HG03565 (cell line): ENCODE measurements around the gene HAGHL.
"Not testable (repeated sequence)": the region's sequence is repeated elsewhere in the genome, so short reads cannot be mapped to it uniquely, and the experiment has no call there.

Experiments used
- ATAC-seq: cut with Tn5 transposase; IDR thresholded peaks from one replicate; pipeline ENCODE4 v1.9.1; 2021; ENCODE audit warnings: mild to moderate bottlenecking, moderate library complexity; ENCODE audit not compliant: unreplicated experiment

Gene HAGHL

GRCh38 chr16:766820-767640 lies 40.1 kb downstream of the HAGHL start:
- ATAC-seq = no peak

GRCh38 chr16:767743-768235 lies 40.9 kb downstream of the HAGHL start:
- ATAC-seq = no peak

GRCh38 chr16:768428-768827 lies 41.5 kb downstream of the HAGHL start:
- no peak for ATAC-seq

GRCh38 chr16:769184-769784 lies 42.4 kb downstream of the HAGHL start:
- no peak for ATAC-seq

- no peak for ATAC-seq
Measured at GRCh38 chr16:769934-770333, 43.0 kb downstream of the HAGHL start.

GRCh38 chr16:770411-770810 lies 43.5 kb downstream of the HAGHL start:
- no peak for ATAC-seq

GRCh38 chr16:772959-773358 lies 46.1 kb downstream of the HAGHL start:
- no peak for ATAC-seq

- ATAC-seq = no peak
Measured at GRCh38 chr16:774086-775001, 47.4 kb downstream of the HAGHL start.

GRCh38 chr16:775236-775796 lies 48.4 kb downstream of the HAGHL start:
- no peak for ATAC-seq

- ATAC-seq = not testable (repeated sequence)
Measured at GRCh38 chr16:776298-776697, 49.4 kb downstream of the HAGHL start.

- no peak for ATAC-seq
Measured at GRCh38 chr16:776824-777223, 49.9 kb downstream of the HAGHL start.

- no peak for ATAC-seq
Measured at GRCh38 chr16:777826-778225, 50.9 kb downstream of the HAGHL start.

- no peak for ATAC-seq
Measured at GRCh38 chr16:778447-778846, 51.5 kb downstream of the HAGHL start.

- ATAC-seq = no peak
Measured at GRCh38 chr16:778909-779527, 52.1 kb downstream of the HAGHL start.
